Fibroblast of mammary gland (primary cell): ENCODE measurements around the gene FUT8.

Experiments used
- DNase-seq: peaks from one replicate; pipeline ENCODE4 v3.0.0-alpha.2; 2010; ENCODE audit warnings: low read depth
- H3K4me3 ChIP-seq: 2 replicates; pipeline ENCODE4 v1.5.1; 2011; ENCODE audit warnings: low read depth, mild to moderate bottlenecking, low read length, moderate library complexity; ENCODE audit not compliant: control insufficient read depth
- TF ChIP-seq, protein P1 (sequence below): conservative IDR thresholded peaks from 2 replicates; pipeline ENCODE4 v1.5.1; 2011; ENCODE audit warnings: low read depth, low read length, inconsistent platforms; ENCODE audit not compliant: control insufficient read depth, insufficient read depth

FUT8 gene

DNA sequence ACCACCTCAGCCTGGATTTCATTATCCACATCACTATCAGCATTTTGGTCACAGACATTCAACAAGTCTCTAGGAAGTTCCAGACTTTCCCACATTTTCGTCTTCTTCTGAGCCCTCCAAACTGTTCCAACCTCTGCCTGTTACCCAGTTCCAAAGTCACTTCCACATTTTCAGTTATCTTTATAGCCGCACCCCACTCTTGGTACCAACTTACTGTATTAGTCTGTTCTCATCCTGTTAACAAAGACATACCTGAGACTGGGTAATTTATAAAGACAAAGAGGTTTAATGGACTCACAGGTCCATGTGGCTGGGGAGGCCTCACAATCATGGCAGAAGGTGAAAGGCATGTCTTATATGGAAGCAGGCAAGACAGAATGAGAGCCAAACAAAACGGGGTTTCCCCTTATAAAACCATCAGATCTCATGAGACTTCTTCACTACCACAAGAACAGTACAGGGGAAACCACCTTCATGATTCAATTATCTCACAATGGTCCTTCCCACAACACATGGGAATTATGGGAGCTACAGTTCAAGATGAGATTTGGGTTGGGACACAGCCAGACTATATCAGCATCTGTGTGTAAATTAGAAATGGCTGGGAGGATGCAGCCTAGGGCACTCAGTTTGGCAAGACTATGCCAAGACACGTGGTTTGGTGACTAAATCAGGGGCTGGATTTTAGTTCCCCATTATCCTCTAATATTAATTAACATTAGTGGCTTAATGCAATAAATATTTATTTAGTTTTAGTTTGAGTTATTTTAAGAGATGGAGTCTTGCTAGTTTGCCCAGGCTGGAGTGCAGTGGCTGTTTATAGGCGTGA, 16.2 kb upstream of the FUT8 start:
- TF ChIP-seq, protein P1, sequence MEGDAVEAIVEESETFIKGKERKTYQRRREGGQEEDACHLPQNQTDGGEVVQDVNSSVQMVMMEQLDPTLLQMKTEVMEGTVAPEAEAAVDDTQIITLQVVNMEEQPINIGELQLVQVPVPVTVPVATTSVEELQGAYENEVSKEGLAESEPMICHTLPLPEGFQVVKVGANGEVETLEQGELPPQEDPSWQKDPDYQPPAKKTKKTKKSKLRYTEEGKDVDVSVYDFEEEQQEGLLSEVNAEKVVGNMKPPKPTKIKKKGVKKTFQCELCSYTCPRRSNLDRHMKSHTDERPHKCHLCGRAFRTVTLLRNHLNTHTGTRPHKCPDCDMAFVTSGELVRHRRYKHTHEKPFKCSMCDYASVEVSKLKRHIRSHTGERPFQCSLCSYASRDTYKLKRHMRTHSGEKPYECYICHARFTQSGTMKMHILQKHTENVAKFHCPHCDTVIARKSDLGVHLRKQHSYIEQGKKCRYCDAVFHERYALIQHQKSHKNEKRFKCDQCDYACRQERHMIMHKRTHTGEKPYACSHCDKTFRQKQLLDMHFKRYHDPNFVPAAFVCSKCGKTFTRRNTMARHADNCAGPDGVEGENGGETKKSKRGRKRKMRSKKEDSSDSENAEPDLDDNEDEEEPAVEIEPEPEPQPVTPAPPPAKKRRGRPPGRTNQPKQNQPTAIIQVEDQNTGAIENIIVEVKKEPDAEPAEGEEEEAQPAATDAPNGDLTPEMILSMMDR: no peak
- H3K4me3 ChIP-seq: no peak overlapping the region
- DNase-seq: no peak

DNA sequence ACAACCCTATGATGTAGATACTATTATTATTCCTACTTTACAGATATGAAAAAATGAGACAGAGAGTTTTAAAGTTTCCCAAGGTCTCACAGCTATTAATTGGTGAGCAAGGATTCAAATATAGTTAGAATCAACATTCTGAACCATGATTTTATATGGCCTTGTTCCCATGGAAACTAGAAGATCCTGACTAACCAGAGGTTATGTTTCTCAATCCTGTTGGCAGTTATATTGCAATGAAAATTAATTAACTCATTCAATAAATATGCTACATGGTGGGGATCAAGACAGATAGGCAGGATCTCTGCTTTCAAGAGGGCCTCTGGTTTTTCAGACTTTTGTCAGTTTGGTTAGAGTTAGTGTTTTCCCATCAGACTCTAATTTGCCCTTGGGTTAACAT, 9.3 kb upstream of the FUT8 start:
- TF ChIP-seq, protein P1: no peak
- peak; percentile 87 for DNase-seq
- no peak overlapping the region for H3K4me3 ChIP-seq

DNA sequence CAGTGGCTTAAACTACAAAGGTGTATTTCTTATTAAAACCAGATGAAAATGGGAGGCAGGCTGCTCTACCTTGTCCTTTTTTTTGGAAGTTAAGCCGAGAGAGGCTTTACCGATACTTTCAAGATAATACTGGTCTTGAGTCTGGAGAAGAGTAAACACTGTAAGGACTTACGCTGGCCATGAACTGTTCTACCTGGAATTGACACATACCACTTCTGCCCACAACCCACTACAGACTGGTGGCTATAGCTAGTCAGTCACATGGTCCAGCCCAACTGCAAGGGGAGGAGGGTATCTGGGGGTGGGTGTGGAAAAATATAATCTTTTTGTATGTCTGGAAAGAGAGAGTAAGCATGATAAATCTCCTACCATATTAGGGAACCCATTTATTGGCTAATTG, 4.4 kb upstream of the FUT8 start:
- no peak for DNase-seq
- H3K4me3 ChIP-seq: no peak overlapping the region
- TF ChIP-seq, protein P1: no peak

DNA sequence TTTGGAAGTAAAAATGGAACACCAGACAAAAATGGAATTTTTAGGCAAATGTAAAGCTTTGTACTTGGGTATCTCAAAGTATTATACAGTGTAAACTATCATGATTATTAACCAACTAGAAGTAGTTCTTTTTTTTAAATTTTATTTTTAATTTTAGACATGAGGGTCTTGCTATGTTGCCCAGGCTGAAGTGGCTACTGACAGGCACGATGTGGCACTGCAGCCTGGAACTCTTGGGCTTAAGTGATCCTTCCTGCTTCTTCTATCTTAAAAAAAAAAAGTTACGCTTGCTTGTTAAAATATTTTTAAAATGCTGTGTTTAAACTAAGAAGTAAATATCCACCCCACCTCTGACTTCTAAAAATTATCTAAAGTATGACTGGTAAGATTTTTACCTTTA, 1.9 kb upstream of the FUT8 start:
- no peak overlapping the region for H3K4me3 ChIP-seq
- TF ChIP-seq, protein P1: no peak
- no peak for DNase-seq

DNA sequence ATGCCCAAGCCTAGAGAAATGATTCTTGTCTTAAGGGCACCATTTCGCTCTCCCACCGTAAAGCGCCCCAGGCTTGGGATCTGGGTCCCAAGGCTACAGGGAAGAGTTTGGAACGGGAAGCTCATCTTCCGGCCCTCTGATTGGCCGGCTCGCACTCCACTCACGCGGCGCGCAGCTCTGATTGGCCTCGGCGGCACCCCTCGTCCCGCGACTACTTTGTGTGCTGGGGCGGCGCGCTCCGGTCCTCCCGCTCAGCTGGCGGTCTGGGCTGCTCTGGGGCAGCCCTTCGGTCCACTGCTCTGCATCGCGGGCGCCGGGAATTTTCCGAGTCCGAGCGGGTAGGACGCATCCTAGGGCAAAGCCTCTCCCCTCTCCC, 886 bp upstream of the FUT8 start:
- TF ChIP-seq, protein P1: no peak
- DNase-seq: peak; percentile 91
- peak overlapping the region; percentile 80 for H3K4me3 ChIP-seq

DNA sequence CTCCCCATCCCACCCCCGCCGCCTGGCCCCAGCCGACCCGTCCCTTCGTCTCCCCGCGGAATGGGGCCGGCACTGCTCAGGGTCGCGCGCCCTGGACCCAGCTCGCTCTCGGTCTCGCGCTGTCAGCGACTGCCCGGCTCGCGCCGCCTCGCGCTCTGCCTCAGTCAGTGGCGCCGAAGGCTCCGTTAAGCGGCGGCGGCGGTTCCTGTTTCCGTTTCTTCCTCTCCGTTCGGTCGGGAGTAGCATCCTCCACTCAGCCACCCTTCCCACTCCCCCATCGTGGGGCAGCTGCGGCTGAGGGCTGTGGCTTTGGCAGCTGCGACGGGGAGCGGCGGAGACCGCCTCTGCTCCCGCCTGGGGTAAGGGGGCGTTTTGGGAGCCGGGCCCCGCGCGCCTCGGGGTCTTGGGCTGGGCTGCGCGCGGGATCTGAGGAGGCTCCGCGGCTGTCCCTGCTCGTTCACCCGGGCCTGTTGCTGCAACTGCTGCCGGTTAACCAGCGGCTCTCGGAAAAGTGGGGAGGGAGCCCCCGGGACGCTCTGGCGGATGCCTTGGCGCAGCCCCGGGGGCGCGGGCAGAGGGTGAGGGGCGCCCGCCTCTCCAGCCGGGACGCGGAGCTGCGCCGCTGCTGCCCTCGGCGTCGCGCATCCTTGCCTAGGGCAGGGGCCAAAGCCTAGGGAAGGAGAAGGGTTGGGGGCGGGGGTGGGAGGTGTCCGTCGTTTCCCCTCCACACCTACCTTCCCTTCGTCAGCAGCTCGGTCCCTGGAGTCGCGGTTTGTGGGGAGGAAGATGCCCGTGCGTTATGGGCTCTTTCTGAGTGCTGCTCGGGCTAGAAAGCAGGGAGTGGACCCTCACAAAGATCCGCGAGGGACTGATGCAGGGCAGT, 567 bp downstream of the FUT8 start:
- peak overlapping the region; percentile 80 for H3K4me3 ChIP-seq
- DNase-seq: peak; percentile 66
- TF ChIP-seq, protein P1: no peak
